GM19239 (cell line): ENCODE results near the gene TMTC3.
"Not testable (repeated sequence)": the region's sequence is repeated elsewhere in the genome, so short reads cannot be mapped to it uniquely, and the experiment has no call there.

Experiments used
- DNase-seq: peaks from one replicate; pipeline ENCODE4 v3.0.0; 2011; ENCODE audit warnings: low spot score; ENCODE audit not compliant: insufficient read length
- FAIRE-seq: peaks from 2 replicates; lab custom pipeline; 2011; peaks lifted over from hg19 to GRCh38; lab: Jason Lieb, UNC

TMTC3 gene

DNA sequence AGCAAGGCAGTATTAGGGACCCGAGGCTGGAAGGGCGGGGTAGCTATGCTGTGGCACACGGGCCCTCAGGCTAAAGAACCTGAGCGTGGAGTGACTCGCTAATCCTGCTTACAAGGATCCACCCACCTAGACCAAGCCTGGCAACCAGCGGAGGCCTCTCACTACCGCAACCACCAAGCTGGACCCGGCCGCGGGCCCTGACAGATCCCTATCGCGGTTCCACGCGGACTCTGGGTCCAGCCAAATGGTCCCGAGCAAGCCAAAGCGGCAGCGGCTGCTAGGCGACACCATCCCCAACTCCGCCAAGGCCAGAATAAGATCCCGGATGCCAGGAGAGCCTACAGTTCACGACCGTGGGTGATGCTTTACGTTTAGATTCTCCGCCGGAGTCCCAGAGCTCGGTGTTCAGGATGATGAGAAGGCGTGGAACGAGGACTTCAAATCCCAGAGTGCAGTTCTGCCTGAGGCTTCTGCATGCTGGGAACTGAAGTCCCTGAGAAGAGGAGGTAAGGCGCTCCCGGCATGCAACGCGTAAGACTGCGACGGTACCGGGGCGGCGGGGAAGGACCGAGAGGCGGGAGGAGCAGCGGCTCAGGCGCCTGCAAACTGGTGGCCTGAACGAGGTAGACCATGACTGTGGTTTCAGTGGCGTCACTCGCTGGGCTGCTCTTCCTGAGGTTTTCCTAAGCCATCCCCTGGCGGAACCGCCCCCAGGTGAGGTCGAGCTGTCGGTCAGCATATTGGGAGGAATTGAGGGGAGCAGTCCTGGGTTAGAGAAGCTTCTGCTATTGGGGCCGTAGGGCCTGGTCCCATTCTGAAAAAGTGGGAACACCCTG, at the start of gene TMTC3, which contains the start of gene CEP290:
Gene TMTC3 (plus strand): TSS at position 534 of the 836 bp plus-strand sequence. CDS start 6,009 bp downstream, outside the sequence.
Gene CEP290 (minus strand): TSS at position 315 of the 836 bp plus-strand sequence. CDS start 781 bp downstream, outside the sequence.
- DNase-seq (peak; percentile 42), FAIRE-seq (peak; percentile 98)

DNA sequence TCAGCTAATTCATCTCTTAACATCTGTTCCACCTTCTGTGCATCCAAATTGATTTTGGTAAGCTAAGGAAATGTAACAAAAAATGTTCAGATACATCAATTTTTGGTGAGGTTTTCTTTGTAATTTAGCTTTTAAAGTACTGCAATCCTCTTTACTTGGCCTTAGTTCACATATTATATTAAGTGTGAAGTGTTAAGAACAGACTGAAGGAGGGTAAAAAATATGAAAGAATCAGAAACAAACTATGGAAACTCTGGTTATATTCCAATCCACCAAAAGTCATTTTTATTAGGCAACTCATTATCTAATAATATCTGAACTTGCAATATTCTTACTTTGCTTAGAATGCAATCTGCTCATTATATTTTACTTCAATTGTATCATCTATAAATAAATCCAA, 49.3 kb upstream of the TMTC3 start:
- FAIRE-seq (no peak), DNase-seq (no peak)

DNA sequence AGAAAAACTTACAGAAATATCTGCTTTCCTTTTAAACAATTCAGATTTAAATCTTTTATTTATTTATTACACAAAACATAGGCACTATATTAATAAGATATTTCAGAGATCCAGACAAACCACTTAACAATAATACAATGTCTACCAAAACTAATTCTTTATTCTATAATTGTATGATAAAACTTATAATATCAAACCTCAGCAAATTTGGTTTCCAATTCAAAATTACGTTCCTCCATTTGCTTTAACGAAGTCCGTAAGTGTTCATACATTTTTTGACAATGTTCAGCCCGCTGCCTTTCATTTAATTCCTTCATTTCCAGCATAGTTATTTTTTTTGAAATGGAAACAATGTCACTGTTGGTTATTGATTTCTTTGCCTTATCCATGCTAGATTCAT, 48.5 kb upstream of the TMTC3 start:
- no peak for FAIRE-seq
- DNase-seq = no peak

DNA sequence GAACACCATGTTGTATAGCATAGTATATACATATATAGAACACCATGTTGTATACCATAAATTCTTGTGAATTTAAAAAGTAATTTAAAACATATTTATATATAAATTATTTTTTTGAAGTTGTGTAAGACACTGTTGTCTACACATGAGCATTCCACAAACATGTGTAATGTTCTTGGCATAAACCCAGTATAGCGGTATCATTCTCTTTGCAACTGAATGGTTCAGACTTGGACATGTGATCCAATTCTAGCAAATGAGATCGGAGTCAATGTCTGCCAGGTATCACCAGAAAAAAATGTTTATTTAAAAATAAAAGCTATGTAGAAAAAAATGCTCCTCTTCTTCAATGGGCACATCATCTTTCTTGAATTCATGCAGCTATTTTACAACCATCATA, 34.1 kb upstream of the TMTC3 start:
- DNase-seq = no peak
- FAIRE-seq = no peak

DNA sequence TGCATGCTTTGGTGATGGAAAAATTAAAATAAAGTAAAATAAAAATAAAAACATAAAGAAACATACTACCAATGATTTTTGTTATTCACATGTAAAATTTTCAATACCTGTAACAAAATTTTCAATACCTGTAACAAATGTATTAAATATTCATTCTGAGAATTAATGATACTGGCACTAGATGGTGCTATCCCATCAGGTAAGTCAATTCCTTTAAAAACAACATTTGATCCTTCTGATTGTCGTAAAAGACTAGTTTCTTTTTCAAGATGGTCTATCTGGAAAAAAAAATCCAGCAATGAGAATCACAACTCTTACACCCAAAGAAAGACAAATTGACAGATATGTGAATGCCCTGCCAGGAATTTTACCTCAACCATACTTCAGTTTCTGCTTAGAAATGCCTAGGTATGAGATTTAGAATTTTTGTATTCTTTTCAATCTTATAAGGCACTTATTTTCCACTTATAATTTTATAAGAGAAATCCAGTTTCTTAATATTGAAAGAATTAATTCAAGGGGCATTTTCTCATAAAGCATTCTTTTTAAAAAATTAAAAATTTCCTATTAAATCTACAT, 30.9 kb upstream of the TMTC3 start:
- DNase-seq = no peak
- peak; percentile 54 for FAIRE-seq

DNA sequence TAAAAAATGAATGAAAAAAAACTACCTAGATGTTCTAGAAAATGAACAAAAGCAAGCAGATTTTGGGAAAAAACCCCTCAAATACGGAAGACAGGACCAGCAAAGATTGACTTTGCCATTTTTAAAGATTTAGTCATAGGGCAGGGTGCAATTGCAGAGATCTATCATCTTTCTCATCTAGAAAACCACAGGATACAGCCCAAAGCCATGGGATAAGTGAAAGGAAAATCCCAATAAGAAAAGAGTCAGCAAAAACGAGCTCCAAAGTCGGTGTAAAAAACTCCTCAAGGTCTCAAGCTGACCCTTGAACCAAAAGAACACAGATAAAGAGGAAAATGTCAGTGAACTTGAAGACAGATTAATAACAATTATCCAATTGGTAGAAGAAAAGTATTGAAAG, 28.2 kb upstream of the TMTC3 start:
- FAIRE-seq (peak; percentile 8), DNase-seq (no peak)

DNA sequence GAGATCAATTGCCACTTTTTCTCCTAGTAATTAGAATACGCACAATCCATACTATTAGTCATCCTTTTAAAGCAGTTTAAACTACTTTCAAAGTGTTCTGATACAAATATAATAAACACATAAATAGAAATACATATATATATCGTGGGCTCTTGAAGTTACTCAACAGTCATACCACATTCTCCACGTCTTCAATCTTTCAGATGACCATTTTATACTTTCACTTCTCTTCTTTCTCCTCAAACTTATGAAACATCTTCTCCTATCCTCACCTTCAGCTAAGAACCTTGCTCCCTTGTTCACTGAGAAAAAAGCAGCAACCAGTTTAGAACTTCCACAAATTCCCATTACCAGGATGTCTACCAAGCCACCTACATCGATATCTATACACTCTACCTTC, 19.4 kb upstream of the TMTC3 start:
- DNase-seq (no peak), FAIRE-seq (peak; percentile 8)

DNA sequence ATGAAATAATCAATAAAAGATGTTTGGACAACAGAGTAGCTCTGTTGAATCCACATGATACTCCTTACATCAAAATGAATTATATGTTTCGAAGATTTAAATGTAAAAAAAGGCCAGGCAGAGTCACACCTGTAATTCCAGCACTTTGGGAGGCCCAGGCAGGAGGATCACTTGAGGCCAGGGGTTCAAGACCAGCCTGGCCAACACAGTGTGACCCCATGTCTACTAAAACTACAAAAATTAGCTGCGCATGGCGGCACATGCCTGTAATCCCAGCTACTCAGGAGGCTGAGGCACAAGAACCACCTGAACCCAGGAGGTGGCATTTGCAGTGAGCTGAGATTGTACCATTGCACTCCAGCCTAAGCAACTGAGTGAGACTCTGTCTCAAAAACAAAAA, 15.0 kb upstream of the TMTC3 start:
- no peak for FAIRE-seq
- DNase-seq = no peak

DNA sequence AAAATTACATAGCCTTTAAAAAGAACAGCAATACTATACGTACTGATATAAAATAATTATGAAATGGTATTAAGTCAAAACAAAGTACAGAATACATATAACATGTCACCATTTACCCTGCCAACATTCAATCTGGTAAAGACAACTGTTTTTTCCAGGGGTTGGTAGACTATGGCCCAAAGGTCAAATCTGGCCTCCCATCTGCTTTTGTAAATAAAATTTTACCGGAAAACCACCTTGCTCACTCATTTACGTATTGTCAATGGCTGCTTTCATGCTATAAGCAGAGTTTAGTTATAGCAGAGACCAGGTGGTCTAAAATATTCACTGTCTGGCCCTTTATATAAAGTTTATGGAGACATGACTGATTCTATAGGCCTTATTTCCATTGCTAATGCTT, 14.3 kb upstream of the TMTC3 start:
- FAIRE-seq (no peak), DNase-seq (no peak)

DNA sequence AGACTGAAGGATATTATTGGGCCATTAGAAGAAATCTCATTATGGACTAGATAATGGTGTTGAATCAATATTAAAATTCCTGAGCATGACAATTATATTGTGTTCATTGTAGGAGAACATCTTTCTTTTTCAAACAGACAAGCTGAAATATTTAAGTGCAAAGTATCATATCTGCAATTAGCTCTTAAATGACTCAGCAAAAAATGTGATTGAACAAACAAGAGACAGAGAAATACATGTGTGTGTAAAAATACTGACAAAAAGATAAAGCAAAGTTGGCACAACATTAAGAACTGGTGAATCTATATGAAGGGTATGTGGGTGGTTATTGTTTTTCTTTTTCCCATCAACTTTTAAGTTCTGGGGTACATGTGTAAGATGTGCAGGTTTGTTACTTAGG, 9.7 kb upstream of the TMTC3 start:
- DNase-seq (no peak), FAIRE-seq (no peak)

DNA sequence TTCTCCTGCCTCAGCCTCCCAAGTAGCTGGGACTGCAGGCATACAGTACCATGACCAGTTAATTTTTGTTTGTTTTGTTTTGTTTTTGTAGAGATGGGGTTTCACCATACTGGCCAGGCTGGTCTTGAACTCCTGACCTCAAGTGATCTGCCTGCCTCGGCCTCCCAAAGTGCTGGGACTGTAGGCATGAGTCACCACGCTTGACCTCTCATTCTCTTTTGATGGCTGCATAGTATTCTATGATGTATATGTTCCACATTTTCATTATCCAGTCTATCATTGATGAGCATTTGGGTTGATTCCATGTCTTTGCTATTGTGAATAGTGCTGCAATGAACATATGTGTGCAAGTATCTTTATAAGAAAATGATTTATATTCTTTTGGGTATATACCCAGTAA, 8.9 kb upstream of the TMTC3 start:
- DNase-seq, FAIRE-seq: not testable (repeated sequence)

DNA sequence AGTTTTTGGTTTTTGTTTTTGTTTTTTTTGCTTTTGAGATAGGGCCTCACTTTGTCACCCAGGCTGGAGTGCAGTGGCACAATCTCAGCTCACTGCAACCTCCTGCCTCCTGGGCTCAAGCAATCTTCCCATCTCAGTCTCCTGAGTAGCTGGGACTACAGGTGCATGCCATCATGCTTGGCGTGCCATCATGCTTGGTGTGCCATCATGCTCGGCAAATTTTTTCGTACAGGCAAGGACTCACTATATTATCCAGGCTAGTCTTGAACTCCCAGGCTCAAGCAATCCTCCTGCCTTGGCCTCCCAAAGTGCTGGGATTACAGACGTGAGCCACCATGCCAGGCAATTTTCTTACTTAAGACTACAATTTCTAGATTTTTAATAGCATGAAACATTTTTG, 2.4 kb upstream of the TMTC3 start:
- not testable (repeated sequence) for FAIRE-seq

DNA sequence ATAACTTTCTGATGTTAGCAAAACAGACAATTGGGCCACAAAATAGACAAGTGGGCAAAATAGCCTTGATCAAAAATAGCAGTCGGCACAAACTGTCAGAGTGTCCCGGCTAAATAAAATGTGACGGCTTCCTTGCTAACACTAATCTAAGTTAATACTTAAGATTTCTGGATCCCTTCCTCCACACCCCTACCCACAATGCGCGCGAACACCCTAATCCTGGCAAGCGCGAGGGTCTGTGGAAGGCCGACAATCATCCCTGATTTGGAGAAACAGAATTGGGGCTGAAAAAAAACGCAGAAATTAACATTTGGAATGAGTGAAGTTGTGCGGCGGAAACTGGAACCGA, 708 bp upstream of the TMTC3 start:
- DNase-seq (no peak), FAIRE-seq (no peak)

More for the DNA sequence above, 2.4 kb upstream of the TMTC3 start:
- not testable (repeated sequence) for DNase-seq

DNA sequence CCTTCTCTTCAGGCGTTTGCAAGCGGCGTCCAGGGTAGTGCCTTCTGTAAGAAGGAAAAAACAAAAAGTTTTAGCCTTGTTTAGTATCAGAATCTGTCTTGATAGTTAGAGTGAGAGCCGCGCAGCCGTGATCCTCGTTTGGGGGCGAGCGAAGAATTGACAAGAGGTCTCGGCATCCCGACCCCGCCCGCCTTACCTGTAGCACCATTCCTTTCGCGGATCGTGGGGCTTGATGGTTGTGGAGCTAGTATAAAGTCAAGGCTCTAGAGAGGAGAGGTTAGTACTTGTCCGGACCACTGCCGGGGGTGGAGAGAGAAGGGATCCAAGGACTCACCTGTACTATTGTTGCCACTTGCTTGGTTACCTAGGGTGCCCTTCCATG, 494 bp downstream of the TMTC3 start:
- peak; percentile 71 for FAIRE-seq
- DNase-seq = no peak

DNA sequence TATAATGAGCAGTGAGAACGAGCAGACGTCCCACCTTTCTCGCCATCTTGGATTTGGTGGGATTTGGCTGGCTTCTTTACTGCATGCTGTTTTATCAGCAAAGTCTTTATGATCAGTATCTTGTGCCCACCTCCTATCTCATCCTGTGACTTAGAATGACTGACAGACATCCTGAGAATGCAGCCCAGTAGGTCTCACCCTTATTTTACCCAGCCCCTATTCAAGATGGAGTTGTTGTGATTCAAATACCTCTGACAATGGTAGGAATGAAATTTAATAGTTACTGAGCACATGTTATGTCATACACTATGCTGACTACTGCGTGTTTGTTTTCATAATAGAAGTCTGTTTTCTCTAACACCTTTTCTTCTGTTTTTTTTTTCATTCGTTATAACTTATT, 1.9 kb downstream of the TMTC3 start:
- FAIRE-seq (no peak), DNase-seq (no peak)

DNA sequence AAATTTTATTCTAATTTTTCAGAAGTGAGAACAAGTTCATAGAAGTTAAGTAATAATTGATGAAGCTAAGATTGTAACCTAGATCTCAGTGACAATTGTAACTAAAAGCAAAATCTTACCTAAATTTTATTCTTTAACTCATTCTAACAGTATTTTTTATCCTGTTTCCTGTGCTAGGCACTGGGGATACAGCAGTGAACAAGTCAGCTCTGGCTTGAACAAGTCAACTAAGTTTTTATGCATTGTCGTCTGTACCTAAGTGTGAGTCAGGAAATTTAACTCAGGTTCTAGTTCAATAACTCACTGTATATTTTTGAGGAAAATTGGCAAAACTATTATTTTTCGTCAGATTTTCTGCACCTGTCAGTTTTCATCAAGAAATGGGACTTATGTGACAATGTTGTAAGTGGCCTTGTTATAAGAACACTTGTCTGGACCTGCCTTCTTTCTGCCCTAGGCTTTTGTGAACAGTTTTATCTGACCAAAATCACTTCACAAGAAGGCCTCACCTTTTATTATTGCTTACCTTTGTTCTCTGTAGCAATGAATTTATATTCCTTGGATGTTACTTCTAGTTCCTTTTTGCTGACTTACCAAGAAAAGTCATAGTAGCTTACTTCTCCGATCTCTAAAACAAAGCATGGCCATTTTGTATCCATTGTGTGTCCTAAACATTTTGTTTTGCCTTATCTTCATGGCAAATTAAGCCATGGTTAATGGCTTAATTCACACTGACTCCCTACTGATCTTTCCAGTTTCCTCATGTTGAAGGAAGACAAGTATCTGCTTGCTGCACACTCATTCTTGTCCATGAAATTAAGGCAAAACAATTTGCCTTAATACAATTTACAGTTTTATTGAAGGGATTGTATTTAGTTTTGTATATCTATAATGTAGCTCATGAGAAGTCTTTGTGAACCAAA, 2.7 kb downstream of the TMTC3 start:
- no peak for DNase-seq
- FAIRE-seq = no peak

DNA sequence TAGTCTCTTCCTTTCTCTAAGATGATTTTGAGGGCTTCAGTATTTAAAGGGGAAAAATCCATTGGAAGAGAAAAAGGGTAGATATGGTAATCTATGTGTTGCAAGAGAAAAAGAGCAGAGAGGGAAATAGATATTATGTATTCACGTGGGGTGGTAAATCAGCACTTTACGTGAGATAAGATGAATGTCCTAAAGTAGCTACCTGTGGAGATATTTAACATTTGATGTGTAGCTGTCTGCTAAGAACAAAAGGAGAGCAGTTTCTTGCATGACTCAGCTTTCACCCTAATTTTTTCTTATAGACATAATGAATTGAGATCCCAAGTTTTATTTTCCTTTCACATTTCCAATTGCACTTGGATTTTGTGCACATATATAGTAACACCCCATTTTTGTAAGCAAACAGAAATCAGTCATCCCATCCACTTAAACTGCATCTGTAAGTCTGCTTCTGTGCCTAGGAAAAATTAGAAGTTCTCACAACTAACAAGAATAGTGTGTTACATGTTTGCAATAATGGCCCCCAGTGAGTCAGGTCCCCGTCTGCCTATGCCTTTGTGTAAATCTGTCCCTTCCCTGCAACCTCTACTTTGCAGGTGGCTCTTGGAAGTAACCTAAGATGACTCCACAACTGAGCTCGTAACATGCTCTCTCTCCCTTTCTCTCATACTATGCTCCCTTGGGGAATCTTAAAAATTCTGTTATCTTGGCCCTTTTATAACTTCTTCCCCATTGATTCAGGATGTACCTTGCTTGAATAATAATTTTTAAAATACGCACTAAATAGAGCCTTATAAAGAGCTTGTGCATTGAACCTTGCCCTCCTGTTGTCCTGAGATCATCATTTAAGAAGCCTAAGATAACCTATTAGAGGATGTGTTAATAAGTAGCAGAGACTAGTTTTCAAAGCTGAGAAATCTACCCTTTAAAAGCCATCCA, 3.7 kb downstream of the TMTC3 start:
- DNase-seq (no peak), FAIRE-seq (no peak)

DNA sequence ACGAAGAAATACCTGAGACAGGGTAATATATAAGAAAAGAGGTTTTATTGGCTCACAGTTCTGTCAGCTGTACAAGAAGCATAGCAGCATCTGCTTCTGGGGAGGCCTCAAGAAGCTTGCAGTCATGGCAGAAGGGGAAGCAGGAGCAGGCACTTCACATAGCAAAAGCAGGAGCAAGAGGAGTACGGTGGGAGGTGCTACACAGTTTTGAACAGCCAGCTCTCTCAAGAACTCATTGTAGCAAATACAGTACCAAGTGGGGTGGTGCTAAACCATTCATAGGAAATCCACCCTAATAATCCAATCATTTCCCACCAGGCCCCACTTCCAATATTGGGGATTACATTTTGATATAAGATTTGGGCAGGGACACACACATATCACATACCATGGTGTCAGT, 8.0 kb downstream of the TMTC3 start:
- FAIRE-seq (no peak), DNase-seq (no peak)

DNA sequence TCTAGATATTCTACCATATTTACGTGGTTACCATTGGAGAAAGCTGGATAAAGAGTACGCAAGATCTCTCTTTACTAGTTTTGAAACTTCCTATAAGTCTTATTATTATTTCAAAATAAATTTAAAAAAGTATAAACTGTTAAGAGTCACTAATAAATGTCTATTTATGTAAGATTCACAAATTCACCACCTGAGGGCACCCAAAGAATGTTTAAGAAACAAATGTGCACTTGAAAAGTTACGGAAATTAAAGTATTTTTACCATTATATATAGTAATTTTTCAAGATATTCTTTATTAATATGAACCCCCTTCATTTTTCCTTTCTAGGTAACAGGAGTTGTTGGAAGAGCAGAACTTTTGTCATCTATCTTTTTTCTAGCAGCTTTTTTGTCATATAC, 11.9 kb downstream of the TMTC3 start:
- DNase-seq (no peak), FAIRE-seq (peak; percentile 11)
